ES-I3 (cell line): ENCODE measurements around the gene CASP12.
"Not testable (repeated sequence)": the region's sequence is repeated elsewhere in the genome, so short reads cannot be mapped to it uniquely, and the experiment has no call there.

Experiments
- H3K36me3 ChIP-seq: 2 replicates; pipeline ENCODE4 v1.6.1; 2013; ENCODE audit warnings: mild to moderate bottlenecking, low read length, control low read depth, moderate library complexity; ENCODE audit not compliant: insufficient read depth
- H3K4me1 ChIP-seq: 2 replicates; pipeline ENCODE4 v1.6.1; 2013; ENCODE audit warnings: mild to moderate bottlenecking, control low read depth, low read length; ENCODE audit not compliant: insufficient read depth
- H3K9ac ChIP-seq: 2 replicates; pipeline ENCODE4 v1.6.1; 2013; ENCODE audit warnings: low read depth, mild to moderate bottlenecking, low read length, moderate library complexity
- H3K9me3 ChIP-seq: 2 replicates; pipeline ENCODE4 v1.6.1; 2013; ENCODE audit warnings: mild to moderate bottlenecking, low read length, moderate library complexity; ENCODE audit not compliant: control insufficient read depth, insufficient read depth

The CASP12 gene

DNA sequence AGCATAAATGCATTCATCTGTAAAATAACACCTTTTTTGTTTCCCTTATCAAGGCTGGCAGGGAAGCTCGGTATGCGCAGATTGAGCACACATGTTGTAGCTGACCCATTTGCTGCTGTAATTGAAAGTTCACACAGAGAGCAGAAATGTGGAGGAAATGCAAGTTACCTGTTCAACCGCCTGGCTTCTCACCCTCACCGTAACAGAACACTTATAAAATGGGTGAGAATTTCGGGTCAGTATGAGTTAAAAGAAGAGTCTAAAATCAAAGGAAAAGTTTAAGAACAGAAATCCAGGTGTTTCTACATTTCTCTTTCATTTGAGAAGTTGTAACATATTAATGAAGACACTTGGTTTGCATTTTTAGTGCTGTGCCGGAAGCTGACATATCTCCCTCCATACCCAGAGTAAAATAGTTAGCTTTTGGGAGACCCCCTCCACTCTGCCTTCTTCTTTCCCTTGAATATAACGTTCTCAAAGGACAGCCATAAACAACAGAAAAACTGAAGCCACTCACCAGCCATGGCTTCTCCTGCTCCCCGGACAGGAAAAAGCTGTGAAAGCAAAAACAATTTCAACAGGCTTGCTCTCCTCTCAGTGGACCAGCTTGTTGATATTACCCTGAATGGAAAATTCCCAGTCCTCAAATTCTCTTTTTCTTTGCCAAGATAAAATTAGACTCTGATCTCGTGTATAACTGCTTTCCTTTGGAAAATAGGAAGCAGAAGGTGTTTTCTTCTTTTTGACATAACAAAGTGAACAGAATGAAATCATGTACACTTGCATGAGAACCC is at the start of gene CASP12:
Gene CASP12, minus strand, starts transcription at position 570 of the 794 bp plus-strand sequence.
- Histone ChIP-seq H3K36me3 (no peaks in the 10 kb centered on the region), H3K9ac (no peak within 1 kb of the TSS; the same call in 1 of the 2 replicates), H3K4me1 (peaks cover 12% of the 10 kb centered on the region; the same call in 1 of the 2 replicates), H3K9me3 (no peaks in the 10 kb centered on the region)

DNA sequence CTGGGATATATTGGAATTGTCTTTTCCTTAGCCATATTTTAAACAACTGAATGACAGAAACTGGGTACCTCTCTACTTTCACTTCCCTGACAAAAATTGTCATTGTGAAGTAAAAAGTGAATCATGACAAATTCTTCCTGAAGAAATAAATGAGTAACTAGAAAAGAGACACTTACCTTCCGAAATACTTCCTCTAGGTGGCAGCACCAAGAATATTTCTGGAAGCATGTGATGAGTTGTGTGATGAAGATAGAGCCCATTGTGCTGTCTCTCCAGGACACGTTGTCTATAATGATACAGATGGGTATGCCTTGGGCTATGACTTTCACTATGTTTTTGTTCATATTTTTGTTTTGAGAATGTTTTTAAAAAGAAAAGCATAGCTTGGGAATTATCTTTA is 48.6 kb upstream of the CASP12 start:
- no peaks in the 10 kb centered on the region for H3K36me3 ChIP-seq
- no peak overlapping the region for H3K9ac ChIP-seq
- no peaks in the 10 kb centered on the region for H3K4me1 ChIP-seq
- H3K9me3 ChIP-seq, result no peaks in the 10 kb centered on the region

GRCh38 chr11:104944076-104944475 is 45.8 kb upstream of the CASP12 start:
- H3K9me3 ChIP-seq, result no peaks in the 10 kb centered on the region
- no peaks in the 10 kb centered on the region for H3K4me1 ChIP-seq
- no peak overlapping the region for H3K9ac ChIP-seq
- no peaks in the 10 kb centered on the region for H3K36me3 ChIP-seq

- H3K4me1 ChIP-seq, result no peaks in the 10 kb centered on the region
- no peaks in the 10 kb centered on the region for H3K36me3 ChIP-seq
- no peak overlapping the region for H3K9ac ChIP-seq
- no peaks in the 10 kb centered on the region for H3K9me3 ChIP-seq
These were observed 45.3 kb upstream of the CASP12 start for GRCh38 chr11:104943561-104943960.

DNA sequence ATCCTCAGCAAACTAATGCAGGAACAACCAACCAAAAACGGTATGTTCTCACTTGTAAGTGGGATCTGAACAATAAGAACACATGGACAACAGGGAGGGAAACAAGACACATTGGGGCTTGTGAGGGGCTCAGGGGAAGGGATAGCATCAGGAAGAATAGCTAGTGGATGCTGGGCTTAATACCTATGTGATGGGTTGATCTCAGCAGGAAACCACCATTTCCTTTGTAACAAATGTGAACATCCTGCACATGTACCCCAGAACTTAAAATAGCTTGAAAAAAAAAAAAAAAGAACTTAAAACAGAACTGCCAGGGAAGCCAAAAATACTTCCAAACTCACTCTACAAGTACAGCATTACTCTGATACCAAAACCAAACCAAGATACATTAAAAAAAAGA is 36.3 kb upstream of the CASP12 start:
- Histone ChIP-seq H3K9me3 (no peaks in the 10 kb centered on the region), H3K4me1 (no peaks in the 10 kb centered on the region), H3K36me3 (no peaks in the 10 kb centered on the region), H3K9ac (no peak overlapping the region)

DNA sequence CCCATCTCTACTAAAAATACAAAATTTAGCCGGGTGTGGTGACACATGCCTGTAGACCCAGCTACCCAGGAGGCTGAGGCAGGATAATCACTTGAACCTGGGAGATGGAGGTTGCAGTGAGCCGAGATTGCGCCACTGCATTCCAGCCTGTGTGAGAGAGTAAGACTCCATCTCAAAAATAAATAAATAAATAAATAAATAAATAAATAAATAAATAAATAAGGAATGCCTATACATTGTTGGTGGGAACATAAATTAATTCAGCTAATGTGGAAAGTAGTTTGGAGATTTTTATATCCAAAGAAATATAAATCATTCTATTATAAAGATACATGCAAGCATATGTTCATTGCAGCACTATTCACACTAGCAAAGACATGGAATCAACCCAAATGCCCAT is 35.8 kb upstream of the CASP12 start:
- H3K9ac ChIP-seq, H3K36me3 ChIP-seq, H3K9me3 ChIP-seq, H3K4me1 ChIP-seq: not testable (repeated sequence)

DNA sequence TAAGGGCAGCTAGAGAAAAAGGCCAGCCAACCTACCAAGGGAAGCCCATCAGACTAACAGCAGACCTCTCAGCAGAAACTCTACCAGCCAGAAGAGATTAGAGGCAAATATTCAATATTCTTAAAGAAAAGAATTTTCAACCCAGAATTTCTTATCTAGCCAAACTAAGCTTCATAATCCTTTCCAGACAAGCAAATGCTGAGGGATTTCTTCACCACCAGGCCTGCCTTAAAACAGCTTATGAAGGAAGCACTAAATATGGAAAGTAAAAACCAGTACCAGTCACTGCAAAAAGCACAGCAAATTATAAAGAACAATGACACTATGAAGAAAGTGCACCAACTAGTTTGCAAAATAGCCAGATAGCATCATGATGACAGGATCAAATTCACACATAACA is 30.6 kb upstream of the CASP12 start:
- no peaks in the 10 kb centered on the region for H3K36me3 ChIP-seq
- no peaks in the 10 kb centered on the region for H3K4me1 ChIP-seq
- H3K9me3 ChIP-seq, result no peaks in the 10 kb centered on the region
- no peak overlapping the region for H3K9ac ChIP-seq

- no peaks in the 10 kb centered on the region for H3K4me1 ChIP-seq
- no peak overlapping the region for H3K9ac ChIP-seq
- H3K9me3 ChIP-seq, result no peaks in the 10 kb centered on the region
- H3K36me3 ChIP-seq, result no peaks in the 10 kb centered on the region
These were observed 28.7 kb upstream of the CASP12 start for GRCh38 chr11:104926771-104927611.

DNA sequence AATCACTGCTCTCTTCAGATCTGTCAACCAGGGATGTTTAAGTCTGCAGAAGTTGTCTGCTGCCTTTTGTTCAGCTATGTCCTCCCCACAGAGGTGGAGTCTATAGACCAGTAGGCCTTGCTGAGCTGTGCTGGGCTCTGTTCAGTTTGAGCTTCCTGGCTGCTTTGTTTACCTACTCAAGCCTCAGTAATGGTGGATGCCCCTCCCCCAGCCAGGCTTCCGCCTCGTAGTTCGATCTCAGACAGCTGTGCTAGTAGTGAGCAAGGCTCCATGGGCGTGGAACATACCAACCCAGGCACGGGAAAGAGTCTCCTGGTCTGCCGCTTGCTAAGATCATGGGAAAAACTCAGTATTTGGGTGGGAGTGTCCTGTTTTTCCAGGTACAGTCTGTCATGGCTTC is 27.6 kb upstream of the CASP12 start:
- Histone ChIP-seq H3K9me3 (no peaks in the 10 kb centered on the region), H3K36me3 (no peaks in the 10 kb centered on the region), H3K9ac (no peak overlapping the region), H3K4me1 (no peaks in the 10 kb centered on the region)

DNA sequence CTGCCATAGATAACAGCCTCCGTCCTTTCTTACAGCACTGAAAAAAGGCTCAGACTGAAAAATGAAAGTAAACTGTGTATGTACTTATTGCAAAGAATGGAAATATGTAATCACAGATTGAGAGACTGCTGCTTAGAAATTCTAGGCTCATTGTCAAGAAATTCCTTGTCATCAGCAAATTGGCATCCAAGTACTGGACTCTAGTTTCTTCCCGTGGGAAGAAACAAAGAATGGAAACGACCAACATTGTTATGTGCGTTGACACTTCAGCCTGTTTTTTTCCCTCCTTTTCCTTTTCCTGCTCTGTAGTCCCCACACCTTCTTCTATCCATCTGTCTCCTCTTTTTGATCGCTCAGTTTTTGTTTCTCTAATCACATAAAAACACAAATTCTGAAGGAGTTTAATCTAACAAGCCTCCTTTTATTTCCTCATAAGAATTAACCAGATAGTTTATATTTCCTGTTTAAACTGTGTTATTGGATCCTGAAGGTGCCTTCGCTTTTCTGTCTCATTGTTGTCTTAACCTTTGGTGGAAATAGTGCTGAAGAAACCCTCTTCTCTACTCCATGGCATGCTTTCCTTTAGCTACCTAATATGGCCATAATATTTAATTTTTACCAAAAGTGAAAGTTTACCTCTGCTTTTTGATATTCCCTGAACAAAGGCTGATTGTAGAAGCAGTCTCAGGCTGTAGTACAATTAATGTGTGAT is 20.0 kb upstream of the CASP12 start:
- no peaks in the 10 kb centered on the region for H3K4me1 ChIP-seq
- no peaks in the 10 kb centered on the region for H3K36me3 ChIP-seq
- H3K9me3 ChIP-seq, result no peaks in the 10 kb centered on the region
- no peak overlapping the region for H3K9ac ChIP-seq

DNA sequence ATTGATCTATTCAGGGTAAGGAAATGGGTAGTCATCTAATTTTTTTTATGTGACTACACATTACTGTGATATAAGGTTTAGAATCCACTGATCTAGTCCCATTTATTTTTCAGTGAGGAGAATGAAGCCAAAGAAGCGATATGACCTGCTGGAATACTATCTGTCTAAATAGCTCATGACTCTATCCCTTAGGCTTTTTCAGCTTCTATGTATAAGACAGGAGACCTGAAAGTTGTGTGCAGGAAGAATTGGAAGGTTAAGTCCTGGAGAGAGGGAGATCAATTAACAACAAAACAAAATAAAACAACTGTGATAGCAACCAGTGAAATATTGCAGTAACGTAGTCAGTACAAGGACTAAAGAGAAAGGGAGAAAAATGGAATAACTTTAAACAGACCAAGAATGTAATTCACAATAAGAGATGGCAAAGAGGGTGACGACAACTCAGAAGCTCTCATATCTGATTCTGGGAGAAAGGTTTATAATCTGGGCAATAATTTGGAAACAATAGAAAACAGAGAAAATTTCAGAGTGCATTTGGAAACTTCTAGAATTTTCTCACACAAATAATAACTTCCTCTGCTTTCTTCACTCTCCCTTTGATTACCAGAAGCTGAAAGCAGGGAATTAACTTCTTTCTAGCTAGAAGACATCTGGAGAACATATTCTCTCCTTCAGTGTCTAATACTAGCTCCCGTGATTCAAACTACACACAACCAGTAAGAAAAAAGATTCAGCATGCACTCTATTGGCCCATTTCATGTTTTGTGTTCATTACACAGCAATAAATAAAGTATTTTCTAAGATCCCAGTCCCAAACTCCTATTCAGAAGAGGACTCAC is 19.2 kb upstream of the CASP12 start:
- Histone ChIP-seq H3K9ac (no peak overlapping the region), H3K9me3 (no peaks in the 10 kb centered on the region), H3K4me1 (no peaks in the 10 kb centered on the region), H3K36me3 (no peaks in the 10 kb centered on the region)

DNA sequence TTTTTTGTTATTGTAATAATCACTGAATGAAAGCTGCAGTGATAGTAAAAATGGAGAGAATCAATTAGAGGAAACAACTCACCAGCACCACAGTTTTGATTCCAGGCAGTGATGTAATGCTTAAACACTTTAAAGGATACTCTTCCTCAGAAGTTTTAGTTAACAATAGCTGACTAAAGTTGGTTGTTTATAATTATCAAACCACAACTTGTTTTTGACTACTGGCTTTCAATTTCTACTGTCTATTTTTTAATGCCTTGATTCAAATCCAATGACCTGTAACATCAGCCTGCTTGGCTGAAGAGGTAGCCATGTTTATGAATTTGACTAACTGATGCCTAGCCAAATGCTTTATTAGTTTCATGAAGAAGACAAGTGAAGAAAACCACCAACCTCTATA is 18.2 kb upstream of the CASP12 start:
- Histone ChIP-seq H3K36me3 (no peaks in the 10 kb centered on the region), H3K4me1 (no peaks in the 10 kb centered on the region), H3K9me3 (no peaks in the 10 kb centered on the region), H3K9ac (no peak overlapping the region)

DNA sequence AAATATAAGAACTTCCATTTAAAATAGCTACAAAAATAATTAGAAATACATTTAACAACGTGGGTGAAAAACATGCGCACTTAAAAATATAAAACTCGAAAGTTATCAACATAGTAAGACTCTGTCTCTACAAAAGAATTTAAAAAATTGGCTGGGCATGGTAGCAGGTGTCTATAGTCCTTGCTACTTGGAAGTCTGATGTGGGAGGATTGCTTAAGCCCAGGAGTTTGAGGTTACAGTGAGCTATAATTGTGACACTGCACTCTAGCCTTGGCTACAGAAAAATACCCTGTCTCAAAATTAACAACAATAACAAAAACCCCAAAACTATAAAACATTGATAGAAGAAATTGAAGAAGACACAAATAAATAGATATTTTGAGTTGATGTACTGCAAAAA is 13.8 kb upstream of the CASP12 start:
- no peaks in the 10 kb centered on the region for H3K36me3 ChIP-seq

GRCh38 chr11:104908186-104908531 is 9.9 kb upstream of the CASP12 start:
- Histone ChIP-seq H3K36me3 (no peaks in the 10 kb centered on the region), H3K9me3 (no peaks in the 10 kb centered on the region), H3K9ac (no peak overlapping the region), H3K4me1 (no peaks in the 10 kb centered on the region)

More for the DNA sequence above, 13.8 kb upstream of the CASP12 start:
- H3K9ac ChIP-seq, result no peak overlapping the region
- H3K9me3 ChIP-seq, result no peaks in the 10 kb centered on the region
- H3K4me1 ChIP-seq, result no peaks in the 10 kb centered on the region
